Measurements from ENCODE around the gene SMIM3.
"Not testable (repeated sequence)": the region's sequence is repeated elsewhere in the genome, so short reads cannot be mapped to it uniquely, and the experiment has no call there.

The SMIM3 gene

DNA sequence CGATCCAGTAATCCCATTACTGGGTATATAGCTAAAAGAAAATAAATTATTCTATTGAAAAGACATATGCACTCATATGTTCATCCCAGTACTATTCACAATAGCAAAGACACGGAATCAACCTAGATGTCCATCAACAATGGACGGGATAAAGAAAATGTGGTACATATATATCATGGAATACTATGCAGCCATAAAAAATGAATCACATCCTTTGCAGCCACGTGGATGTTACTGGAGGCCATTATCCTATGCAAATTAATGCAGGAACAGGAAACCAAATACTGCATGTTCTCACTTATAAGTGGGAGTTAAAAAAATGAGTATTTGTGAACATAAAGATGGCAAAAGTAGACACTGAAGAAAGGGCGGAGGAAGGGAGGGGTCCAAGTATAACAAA lies 51.2 kb downstream of the SMIM3 start:
- no peak for DNase-seq (ENCODE audit: low spot score)
- H3K27ac ChIP-seq, result no peak overlapping the region
- TF ChIP-seq, protein P1, sequence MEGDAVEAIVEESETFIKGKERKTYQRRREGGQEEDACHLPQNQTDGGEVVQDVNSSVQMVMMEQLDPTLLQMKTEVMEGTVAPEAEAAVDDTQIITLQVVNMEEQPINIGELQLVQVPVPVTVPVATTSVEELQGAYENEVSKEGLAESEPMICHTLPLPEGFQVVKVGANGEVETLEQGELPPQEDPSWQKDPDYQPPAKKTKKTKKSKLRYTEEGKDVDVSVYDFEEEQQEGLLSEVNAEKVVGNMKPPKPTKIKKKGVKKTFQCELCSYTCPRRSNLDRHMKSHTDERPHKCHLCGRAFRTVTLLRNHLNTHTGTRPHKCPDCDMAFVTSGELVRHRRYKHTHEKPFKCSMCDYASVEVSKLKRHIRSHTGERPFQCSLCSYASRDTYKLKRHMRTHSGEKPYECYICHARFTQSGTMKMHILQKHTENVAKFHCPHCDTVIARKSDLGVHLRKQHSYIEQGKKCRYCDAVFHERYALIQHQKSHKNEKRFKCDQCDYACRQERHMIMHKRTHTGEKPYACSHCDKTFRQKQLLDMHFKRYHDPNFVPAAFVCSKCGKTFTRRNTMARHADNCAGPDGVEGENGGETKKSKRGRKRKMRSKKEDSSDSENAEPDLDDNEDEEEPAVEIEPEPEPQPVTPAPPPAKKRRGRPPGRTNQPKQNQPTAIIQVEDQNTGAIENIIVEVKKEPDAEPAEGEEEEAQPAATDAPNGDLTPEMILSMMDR (IDR thresholded peaks at IDR 0.05), result no peak
- no peak overlapping the region for H3K4me3 ChIP-seq

DNA sequence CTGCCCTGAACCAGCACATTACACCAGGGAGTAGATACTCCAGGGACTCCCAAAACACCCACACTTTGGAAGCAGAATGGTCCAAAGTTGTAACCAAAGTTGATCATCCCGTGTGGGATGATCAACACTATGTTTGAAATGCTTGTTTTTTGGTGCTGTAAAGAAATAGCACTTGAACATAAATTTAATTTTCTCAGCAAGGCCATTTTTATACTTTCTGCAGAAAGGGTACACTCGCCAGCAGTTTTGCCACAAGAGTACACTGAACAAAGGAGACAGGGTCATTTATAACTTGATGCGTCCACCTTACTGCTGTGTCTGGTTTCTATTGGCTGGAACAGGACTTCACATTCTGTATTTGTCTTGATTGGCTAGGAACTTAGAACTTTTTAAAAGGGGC lies 53.3 kb downstream of the SMIM3 start:
- DNase-seq (ENCODE audit: low spot score); H3K27ac ChIP-seq; H3K4me3 ChIP-seq: not testable (repeated sequence)

DNA sequence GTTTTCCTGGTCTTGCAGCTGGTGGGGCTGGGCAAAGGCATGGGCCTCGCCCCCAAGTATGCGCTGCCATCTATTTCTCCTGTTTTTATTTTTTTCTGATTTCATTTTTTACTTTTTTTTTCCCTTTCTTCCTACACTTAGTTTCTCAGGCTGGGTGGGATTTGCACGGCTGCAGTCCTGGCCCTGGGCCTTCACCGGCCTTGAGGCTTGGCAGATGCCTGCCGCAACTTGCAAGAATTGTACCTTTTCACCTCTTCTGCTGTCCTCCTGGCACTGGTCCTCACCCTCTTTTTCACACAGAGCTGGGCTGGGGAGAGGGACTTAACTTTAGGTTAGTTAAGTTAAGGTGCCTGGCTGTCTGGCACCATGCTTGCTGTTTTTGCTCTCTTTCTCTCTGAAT lies 57.5 kb downstream of the SMIM3 start:
- no peak for DNase-seq (ENCODE audit: low spot score)
- Histone ChIP-seq H3K27ac (no peak overlapping the region), H3K4me3 (no peak overlapping the region)
- TF ChIP-seq, protein P1 (IDR thresholded peaks at IDR 0.05), result no peak

DNA sequence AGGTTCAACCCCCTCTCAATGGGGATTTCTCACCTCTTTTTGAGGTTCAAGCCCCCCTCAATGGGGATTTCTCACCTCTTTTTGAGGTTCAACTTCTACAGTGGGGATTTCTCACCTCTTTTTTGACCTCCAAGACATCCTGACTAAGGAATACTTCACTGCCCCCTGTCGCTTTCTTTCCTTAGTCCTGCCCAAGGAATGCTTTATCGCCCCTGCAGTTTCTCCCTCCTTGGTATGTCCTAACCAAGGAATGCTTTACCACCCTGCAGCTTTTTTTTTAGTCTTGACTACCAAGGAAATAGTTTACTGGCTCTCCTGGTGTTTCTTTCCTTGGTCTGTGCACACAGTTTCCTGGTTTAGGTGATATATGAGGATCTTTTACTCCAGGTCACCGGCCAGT lies 58.1 kb downstream of the SMIM3 start:
- TF ChIP-seq, protein P1 (IDR thresholded peaks at IDR 0.05), result no peak
- no peak overlapping the region for H3K27ac ChIP-seq
- DNase-seq (ENCODE audit: low spot score), result no peak
- no peak overlapping the region for H3K4me3 ChIP-seq

DNA sequence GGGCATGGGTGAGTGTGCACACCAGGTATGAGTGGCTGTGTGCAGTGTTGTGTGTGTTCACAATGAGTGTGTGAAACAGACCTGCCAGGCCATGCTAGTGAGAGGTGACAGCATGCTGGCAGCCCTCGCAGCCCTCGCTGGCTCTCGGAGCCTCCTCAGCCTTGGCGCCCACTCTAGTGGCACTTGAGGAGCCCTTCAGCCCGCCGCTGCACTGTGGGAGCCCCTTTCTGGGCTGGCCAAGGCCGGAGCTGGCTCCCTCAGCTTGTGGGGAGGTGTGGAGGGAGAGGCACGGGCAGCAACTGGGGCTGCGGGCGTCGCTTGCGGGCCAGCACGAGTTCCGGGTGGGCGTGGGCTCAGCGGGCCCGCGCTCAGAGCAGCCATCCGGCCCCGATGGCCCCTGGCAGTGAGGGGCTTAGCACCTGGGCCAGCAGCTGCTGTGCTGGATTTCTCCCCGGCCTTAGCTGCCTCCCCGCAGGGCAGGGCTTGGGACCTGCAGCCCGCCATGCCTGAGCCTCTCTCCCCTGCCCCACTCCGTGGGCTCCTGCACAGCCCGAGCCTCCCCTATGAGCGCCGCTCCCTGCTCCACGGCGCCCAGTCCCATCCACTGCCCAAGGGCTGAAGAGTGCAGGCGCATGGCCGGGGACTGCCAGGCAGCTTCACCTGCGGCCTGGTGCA lies 66.8 kb downstream of the SMIM3 start:
- DNase-seq (ENCODE audit: low spot score); H3K4me3 ChIP-seq; H3K27ac ChIP-seq: not testable (repeated sequence)

DNA sequence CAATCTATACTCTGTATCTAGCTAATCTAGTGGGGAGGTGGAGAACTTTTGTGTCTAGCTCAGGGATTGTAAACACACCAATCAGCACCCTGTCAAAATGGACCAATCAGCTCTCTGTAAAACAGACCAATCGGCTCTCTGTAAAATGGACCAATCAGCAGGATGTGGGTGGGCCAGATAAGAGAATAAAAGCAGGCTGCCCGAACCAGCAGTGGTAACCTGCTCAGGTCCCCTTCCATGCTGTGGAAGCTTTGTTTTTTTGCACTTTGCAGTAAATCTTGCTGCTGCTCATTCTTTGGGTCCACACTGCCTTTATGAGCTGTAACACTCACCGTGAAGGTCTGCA lies 67.7 kb downstream of the SMIM3 start, which contains the start of gene IRGM:
Gene IRGM (plus strand): TSS at position 214 of the 346 bp plus-strand sequence. CDS start 1,603 bp downstream, outside the sequence.
- H3K27ac ChIP-seq; DNase-seq (ENCODE audit: low spot score): not testable (repeated sequence)
- H3K4me3 ChIP-seq, result peak within 1 kb of the TSS; percentile 7
